Astrocyte (in vitro differentiated cells and primary cell): ENCODE results near the gene EVX1. TPM values are rescaled to one million over a fixed set of nuclear protein-coding genes. Genes with fewer than 3 reads are reported as not detected.

Source experiments
- DNase-seq: peaks from one replicate; pipeline ENCODE4 v3.0.0-alpha.2; 2010; ENCODE audit warnings: low read depth
- FAIRE-seq: peaks from 2 replicates; lab custom pipeline; 2011; peaks lifted over from hg19 to GRCh38; lab: Jason Lieb, UNC
- H2AFZ ChIP-seq: 2 replicates; pipeline ENCODE4 v1.6.0; 2012; ENCODE audit warnings: low read depth, low read length, inconsistent platforms
- H3K27ac ChIP-seq: 2 replicates; pipeline ENCODE4 v1.5.1; 2011; ENCODE audit warnings: low read depth, low read length, inconsistent platforms
- H3K27me3 ChIP-seq: 2 replicates; pipeline ENCODE4 v1.6.0; 2011; ENCODE audit warnings: low read length, inconsistent platforms; ENCODE audit not compliant: insufficient read depth
- H3K36me3 ChIP-seq: 2 replicates; pipeline ENCODE4 v1.5.1; 2011; ENCODE audit warnings: low read length, inconsistent platforms; ENCODE audit not compliant: insufficient read depth
- H3K4me1 ChIP-seq: 2 replicates; pipeline ENCODE4 v1.5.1; 2011; ENCODE audit warnings: low read length, inconsistent platforms; ENCODE audit not compliant: insufficient read depth
- H3K4me2 ChIP-seq: 2 replicates; pipeline ENCODE4 v1.6.0; 2012; ENCODE audit warnings: low read length, inconsistent platforms
- H3K4me3 ChIP-seq: 2 replicates; pipeline ENCODE4 v1.5.1; 2011; ENCODE audit warnings: low read depth, mild to moderate bottlenecking, low read length, inconsistent platforms; ENCODE audit not compliant: insufficient read depth
- H3K79me2 ChIP-seq: 2 replicates; pipeline ENCODE4 v1.6.0; 2012; ENCODE audit warnings: mild to moderate bottlenecking, low read length, inconsistent platforms; ENCODE audit not compliant: insufficient read depth
- H3K9ac ChIP-seq: 2 replicates; pipeline ENCODE4 v1.6.0; 2012; ENCODE audit warnings: mild to moderate bottlenecking, low read length, inconsistent platforms
- H3K9me3 ChIP-seq: 2 replicates; pipeline ENCODE4 v1.5.1; 2012; ENCODE audit warnings: low read depth, mild to moderate bottlenecking, low read length, inconsistent platforms; ENCODE audit not compliant: insufficient read depth
- H4K20me1 ChIP-seq: 2 replicates; pipeline ENCODE4 v1.6.0; 2012; ENCODE audit warnings: low read length, inconsistent platforms; ENCODE audit not compliant: insufficient read depth
- H3K27ac Mint-ChIP-seq: one replicate; pipeline ENCODE4 v1.8.0; 2021; ENCODE audit warnings: mild to moderate bottlenecking, mixed read lengths; ENCODE audit not compliant: unreplicated experiment
- H3K27me3 Mint-ChIP-seq: one replicate; pipeline ENCODE4 v1.8.0; 2021; ENCODE audit warnings: low read depth, mixed read lengths; ENCODE audit not compliant: unreplicated experiment
- H3K36me3 Mint-ChIP-seq: one replicate; pipeline ENCODE4 v1.8.0; 2021; ENCODE audit warnings: low read depth, mixed read lengths; ENCODE audit not compliant: unreplicated experiment
- H3K4me1 Mint-ChIP-seq: one replicate; pipeline ENCODE4 v1.8.0; 2021; ENCODE audit warnings: low read depth, mixed read lengths; ENCODE audit not compliant: unreplicated experiment
- H3K4me3 Mint-ChIP-seq: one replicate; pipeline ENCODE4 v1.8.0; 2021; ENCODE audit warnings: mild to moderate bottlenecking, moderate library complexity, mixed read lengths; ENCODE audit not compliant: unreplicated experiment
- H3K9me3 Mint-ChIP-seq: one replicate; pipeline ENCODE4 v1.8.0; 2021; ENCODE audit warnings: mild to moderate bottlenecking, mixed read lengths; ENCODE audit not compliant: unreplicated experiment
- EZH2 ChIP-seq: IDR thresholded peaks from 2 replicates; pipeline ENCODE4 v1.6.1; 2012; ENCODE audit warnings: mild to moderate bottlenecking, low read length, inconsistent platforms; ENCODE audit not compliant: insufficient read depth
- total RNA-seq: library from RNA; stranded (reverse); gene quantifications from 2 replicates; pipeline ENCODE4 v1.2.1, GENCODE V29; 2021
- TF ChIP-seq, protein P1 (sequence below): IDR thresholded peaks from 2 replicates; pipeline ENCODE4 v1.5.1; 2011; ENCODE audit warnings: low read depth, mild to moderate bottlenecking, inconsistent platforms, low read length, moderate library complexity; ENCODE audit not compliant: insufficient read depth

The EVX1 gene
- total RNA-seq, 1 donor from 2014 or later: not detected

DNA sequence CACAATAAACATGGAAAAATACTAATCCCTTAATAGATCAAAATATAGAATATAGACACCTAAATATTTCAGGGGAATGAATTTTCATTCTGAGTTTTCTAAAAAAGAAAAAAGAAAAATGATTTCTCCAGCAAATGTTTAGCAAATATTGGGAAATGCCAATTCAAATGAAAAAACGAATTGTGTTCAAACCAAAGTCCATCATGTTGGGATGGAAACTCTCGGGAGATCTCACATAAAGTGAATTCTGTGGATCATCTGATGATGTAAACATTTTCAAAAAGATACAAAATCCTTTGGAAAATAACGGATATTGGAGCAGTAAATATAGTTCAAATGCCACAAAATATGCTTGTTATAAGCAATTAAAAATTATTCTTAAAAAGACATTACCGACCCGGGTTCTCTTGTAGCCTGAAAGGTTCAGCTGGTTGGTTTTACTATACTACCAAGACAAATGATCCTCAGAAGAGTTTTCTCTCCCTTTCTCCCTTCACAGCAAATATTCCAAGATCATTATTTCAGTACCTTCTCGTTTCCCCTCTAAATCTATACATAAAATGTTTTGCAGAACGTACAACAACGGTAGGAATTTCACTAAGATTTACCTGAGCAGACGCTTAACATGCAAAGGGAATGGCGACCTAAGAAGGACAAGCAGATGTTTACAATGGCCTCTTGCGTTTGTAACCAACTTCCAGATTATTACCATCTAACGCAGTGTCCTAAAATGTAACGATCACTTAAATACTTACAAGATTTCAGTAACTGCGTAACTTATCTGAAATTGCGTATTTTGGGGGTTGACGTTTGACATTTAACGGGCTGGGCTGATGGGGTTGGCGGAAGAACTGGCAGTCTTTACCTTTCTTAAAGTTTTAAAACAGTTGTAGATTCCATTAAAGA is 45.2 kb upstream of the EVX1 start:
- H2AFZ ChIP-seq: no peak overlapping the region
- no peak overlapping the region for H3K27ac Mint-ChIP-seq
- TF ChIP-seq EZH2: peak; percentile 22
- TF ChIP-seq, protein P1, sequence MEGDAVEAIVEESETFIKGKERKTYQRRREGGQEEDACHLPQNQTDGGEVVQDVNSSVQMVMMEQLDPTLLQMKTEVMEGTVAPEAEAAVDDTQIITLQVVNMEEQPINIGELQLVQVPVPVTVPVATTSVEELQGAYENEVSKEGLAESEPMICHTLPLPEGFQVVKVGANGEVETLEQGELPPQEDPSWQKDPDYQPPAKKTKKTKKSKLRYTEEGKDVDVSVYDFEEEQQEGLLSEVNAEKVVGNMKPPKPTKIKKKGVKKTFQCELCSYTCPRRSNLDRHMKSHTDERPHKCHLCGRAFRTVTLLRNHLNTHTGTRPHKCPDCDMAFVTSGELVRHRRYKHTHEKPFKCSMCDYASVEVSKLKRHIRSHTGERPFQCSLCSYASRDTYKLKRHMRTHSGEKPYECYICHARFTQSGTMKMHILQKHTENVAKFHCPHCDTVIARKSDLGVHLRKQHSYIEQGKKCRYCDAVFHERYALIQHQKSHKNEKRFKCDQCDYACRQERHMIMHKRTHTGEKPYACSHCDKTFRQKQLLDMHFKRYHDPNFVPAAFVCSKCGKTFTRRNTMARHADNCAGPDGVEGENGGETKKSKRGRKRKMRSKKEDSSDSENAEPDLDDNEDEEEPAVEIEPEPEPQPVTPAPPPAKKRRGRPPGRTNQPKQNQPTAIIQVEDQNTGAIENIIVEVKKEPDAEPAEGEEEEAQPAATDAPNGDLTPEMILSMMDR: no peak

DNA sequence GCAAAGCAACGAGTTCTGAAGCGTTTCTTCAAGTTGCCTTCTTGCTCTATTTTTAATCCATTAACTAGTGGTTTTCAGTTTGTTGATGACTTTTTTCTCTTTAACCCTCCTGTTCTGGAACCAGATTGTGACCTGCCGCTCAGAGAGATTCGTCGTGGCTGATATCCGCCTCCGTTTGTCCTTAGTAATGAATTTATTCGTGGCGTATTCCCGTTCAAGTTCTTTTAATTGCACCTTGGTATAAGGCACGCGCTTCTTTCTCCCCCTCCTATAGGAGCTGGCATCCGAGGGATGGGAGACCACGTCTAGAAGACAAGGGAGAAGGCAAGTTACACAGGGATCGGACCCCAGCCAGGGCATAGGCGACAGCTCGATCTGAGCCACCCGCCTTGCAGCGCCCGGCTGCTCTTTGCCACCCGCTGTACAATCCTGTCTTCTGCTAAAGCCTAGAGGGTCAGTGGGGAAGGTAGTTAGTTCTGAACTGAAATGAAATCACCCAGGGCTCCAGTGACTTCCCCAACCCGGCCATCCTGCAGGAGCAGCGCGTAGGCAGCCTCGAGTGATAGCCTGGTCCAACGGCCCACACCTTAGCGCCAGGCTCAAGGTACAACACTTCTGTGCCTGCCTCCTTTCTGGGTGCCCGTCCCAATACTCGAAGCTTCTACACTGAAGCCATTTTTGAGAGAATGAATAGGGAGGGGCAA is 44.3 kb upstream of the EVX1 start:
- Mint-ChIP-seq H3K4me3 (no peak overlapping the region), H3K27ac (no peak overlapping the region), H3K4me1 (no peaks in the 10 kb centered on the region), H3K27me3 (peaks cover 85% of the 10 kb centered on the region), H3K9me3 (peaks cover 18% of the 10 kb centered on the region), H3K36me3 (no peaks in the 10 kb centered on the region)
- Histone ChIP-seq H3K36me3 (no peaks in the 10 kb centered on the region), H3K4me2 (no peak overlapping the region), H3K79me2 (no peaks in the 10 kb centered on the region), H3K4me3 (no peak overlapping the region), H3K9ac (no peak overlapping the region), H3K9me3 (peaks cover 8% of the 10 kb centered on the region), H2AFZ (no peak overlapping the region), H3K4me1 (no peaks in the 10 kb centered on the region), H3K27me3 (peaks cover 95% of the 10 kb centered on the region), H3K27ac (no peak overlapping the region), H4K20me1 (peaks cover 31% of the 10 kb centered on the region)
- FAIRE-seq (no peak), DNase-seq (no peak)
- TF ChIP-seq, protein P1: no peak
- TF ChIP-seq EZH2: peak; percentile 76

More for the DNA sequence above, 45.2 kb upstream of the EVX1 start:
- H3K27me3 ChIP-seq: peaks cover 94% of the 10 kb centered on the region
- Mint-ChIP-seq H3K4me3 (no peak overlapping the region), H3K9me3 (peaks cover 17% of the 10 kb centered on the region), H3K36me3 (no peaks in the 10 kb centered on the region), H3K4me1 (no peaks in the 10 kb centered on the region), H3K27me3 (peaks cover 82% of the 10 kb centered on the region)
- FAIRE-seq (no peak), DNase-seq (no peak)
- peaks cover 8% of the 10 kb centered on the region for H3K9me3 ChIP-seq
- H3K79me2 ChIP-seq: no peaks in the 10 kb centered on the region
- H3K9ac ChIP-seq: no peak overlapping the region
- no peak overlapping the region for H3K27ac ChIP-seq
- no peak overlapping the region for H3K4me3 ChIP-seq
- peaks cover 27% of the 10 kb centered on the region for H4K20me1 ChIP-seq
- H3K36me3 ChIP-seq: no peaks in the 10 kb centered on the region
- H3K4me1 ChIP-seq: no peaks in the 10 kb centered on the region
- no peak overlapping the region for H3K4me2 ChIP-seq
